ENCODE measurements around the gene INS.
"Not testable (repeated sequence)": the region's sequence is repeated elsewhere in the genome, so short reads cannot be mapped to it uniquely, and the experiment has no call there.

The INS gene

GRCh38 chr11:2180789-2181370 is 19.9 kb upstream of the INS start:
- no peak for DNase-seq

DNA sequence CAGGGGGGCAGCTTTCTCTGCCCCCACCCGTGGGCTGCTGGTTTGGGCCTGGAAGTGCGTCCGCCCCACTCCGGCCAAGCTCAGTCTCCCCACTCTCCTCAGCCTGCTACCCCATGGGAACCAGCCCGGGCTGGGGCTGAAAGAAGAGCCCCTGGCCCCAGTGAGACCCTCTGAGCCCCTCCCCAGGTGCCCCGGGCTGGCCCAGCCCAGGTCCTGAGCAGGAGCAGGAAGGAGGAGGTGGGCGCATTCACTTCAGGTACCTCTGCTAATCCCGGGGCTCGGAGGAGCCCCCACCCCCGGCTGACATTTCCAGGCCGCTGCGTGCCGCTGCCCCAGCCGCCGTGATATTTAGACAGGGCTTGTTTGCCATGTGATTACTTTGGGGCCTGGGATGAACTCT is 19.3 kb upstream of the INS start:
- DNase-seq, result no peak

DNA sequence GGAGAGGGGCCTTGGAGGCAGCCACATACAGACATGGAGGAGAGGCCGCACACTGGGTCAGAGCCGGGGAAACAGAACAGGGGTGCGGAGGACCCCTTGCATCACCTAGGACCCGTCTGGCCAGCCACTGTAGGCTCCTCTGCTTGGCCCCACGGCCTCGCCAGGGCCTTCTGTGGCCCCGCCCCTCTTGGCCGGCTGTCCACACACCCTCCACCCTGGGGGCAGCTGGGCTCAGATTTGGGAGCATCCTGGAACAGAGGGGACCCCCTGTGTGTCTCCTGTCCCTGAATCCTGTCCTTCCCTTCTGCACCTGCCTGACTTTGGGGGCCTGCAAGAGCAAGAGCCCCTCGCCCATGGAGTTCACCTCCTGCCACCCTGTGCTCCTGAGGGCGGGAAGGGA is 18.5 kb upstream of the INS start:
- no peak for DNase-seq

- no peak for DNase-seq
Observed at GRCh38 chr11:2178906-2179494, 18.0 kb upstream of the INS start.

- DNase-seq, result not testable (repeated sequence)
Observed at GRCh38 chr11:2178055-2178773, 17.2 kb upstream of the INS start.

DNA sequence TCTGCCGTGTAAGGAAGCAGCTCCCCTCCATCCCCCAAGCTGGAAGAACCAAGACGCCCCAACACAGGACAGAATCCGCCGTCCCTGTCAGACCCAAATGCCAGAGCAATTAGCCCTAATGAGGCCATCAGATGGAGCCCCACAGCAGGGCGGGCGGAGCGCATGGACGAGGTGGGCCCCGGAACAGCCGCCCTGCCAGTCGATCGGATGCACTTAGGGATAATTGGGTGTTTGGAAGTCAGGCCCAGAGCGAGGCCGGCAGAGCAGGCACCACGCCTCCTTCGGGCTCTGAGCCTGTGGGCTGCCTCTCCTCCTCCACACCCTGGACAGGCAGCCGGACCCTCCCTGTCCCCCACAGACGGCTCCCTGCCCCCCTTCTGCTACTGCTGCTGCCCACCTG is 16.1 kb upstream of the INS start:
- no peak for DNase-seq

GRCh38 chr11:2176389-2176900 is 15.4 kb upstream of the INS start:
- no peak for DNase-seq

GRCh38 chr11:2175659-2176058 is 14.7 kb upstream of the INS start:
- no peak for DNase-seq

- DNase-seq, result no peak
Observed at GRCh38 chr11:2174361-2174760, 13.4 kb upstream of the INS start.

DNA sequence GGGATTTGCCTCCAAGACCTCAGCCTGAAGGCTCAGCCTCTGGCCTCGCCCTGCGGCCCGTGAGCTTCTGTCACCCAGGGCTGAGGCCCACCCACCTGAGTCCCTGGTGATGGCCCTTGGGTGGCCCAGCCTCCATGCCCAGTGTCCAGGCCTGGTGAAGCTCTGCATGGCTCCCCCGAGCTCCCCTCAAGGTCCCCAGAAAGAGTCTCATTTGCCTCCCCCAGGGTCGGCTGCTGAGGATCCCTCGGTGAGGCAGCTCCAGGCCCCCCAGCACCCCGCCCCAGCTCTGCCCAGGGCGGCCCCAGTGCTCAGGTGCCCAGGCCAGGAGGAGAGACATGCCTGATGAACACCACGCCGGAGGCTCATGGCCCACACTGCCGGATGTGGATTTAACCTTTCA is 12.8 kb upstream of the INS start:
- DNase-seq, result no peak

DNA sequence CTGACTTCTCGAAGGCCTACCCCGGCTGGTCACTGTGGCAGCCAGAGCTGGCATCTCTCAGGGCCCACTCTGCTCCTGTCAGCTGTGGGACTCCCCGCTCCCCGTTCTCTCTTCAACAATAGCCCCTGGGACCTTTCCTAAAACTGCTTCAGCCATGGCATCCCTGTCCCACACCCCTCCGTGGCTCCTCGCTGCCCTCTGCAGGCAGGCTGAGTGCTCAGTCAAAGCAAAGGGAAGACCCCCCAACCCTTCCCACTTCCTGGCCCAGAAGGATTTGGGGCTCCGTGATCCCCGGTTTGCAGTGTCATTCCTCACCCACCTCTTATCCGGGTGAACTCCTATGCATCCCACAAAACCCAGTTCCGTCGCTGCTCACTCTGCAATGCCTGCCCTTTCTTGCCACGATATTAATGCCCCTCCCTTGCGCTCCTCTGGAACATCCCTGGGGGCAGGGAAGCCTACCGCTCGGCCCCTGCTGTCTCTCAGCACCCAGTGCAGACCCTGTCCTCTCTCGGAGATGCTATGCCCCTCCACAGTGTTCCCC is 12.2 kb upstream of the INS start:
- DNase-seq, result no peak

DNA sequence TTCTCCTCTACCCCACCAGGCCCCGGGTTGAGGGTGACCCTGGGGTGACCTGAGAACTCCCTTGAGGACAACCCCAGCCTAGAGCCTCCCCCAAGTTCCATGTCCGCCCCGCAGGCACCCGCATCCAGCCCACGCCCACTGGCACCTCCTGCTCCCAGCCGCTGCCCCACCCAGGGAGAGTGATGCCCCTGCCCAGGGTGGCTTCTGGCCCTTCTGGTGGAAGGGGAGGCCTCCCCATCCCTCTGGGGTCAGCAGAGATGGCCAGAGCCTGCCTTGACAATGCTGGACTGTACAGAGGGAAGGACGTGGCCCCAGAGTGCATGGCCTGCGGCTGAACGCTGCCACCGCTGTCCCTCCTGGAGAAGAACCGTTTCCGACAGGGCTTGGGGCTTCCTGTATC is 11.7 kb upstream of the INS start:
- no peak for DNase-seq

GRCh38 chr11:2171591-2172003 is 10.6 kb upstream of the INS start, which contains the start of gene TH:
TSS of gene TH (minus strand) at chr11:2171815. CDS start at chr11:2171786, 29 bp downstream.
- no peak for DNase-seq

GRCh38 chr11:2169626-2170570 is 8.9 kb upstream of the INS start:
- no peak for DNase-seq

DNA sequence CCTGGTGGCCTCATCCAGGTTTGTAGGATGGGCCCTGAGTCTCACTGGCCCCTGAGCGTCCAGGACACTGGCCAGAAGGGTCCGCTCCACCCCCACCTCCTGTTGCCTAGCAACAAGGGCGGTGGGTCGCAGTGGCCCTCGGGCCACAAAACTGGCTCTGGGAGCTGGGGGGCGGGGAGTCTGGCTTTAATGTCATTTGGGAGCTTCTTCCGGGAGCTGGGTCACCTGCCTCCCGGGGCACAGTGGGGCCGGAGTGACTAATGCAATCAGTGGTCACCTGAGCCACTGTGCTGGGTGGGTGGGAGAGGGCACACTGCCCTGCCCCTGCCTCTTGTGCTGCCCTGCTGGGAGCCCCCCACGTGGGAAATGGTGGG is 8.0 kb upstream of the INS start:
- no peak for DNase-seq

- no peak for DNase-seq
Observed at GRCh38 chr11:2168286-2169004, 7.4 kb upstream of the INS start.

- no peak for DNase-seq
Observed at GRCh38 chr11:2167141-2168045, 6.4 kb upstream of the INS start.

DNA sequence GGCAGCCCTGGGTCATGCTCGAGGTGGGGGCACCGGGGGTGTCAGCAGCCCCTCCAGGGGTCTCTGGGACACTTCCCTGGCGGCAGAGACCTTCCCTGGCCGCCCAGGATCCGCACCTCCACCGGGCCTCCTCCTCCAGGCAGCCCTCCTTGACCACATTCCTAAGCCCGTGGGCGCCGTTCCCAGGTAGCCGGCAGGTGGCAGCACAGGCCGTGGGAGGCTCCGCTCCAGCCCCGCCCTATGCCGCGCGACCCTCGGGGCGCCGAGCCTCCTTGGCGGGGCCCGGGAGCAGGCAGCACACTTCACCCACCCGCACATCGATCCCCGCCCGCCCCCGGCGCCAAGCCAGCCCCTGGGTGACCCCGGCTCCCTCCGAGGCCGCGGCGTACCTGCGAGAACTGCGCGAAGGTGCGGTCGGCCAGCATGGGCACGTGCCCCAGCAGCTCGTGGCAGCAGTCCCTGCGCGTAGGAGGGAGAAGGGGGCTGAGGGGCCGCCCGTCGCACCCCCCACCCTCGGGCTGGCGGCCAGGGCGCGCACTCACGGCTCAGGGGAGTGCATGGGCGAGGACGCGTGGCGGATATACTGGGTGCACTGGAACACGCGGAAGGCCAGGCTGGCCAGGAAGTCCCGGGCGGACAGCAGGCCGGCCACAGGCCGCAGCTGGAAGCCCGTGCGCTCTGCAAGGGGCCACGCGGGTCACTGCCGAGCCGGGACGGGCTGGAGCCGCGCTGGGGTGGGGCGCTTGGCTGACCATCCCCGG is 5.3 kb upstream of the INS start:
- DNase-seq, result no peak

- no peak for DNase-seq
Observed at GRCh38 chr11:2165571-2165970, 4.6 kb upstream of the INS start.

DNA sequence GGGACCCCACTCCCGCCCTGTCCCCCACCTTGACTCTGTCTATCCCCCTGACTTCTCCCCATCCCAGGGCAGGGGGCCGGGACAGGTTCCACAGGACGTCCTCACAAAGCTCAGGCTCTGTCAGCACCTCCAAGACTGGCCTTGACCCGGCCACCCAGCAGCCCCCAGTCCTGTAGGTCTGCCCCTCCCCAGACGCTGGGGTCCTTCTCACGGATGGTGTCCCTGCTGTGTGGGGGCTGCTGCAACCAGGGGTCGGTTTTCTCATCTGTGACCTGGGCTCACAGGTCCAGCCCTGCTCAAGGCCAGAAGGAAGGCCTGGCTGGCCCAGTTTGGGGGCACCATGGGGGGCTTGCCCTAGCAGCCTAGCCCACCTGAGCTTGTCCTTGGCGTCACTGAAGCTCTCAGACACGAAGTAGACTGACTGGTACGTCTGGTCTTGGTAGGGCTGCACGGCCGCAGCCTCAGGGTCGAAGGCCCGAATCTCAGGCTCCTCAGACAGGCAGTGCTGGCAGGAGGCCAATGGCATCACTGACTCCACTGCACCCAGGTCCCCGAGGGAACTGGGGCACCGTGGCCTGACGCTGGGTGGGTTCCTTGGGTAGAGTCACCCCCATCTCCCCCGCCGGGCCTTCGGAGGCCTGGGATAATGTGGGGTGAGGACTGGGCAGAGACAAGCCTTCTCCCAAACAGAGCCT is 4.0 kb upstream of the INS start:
- no peak for DNase-seq
